H1 (cell line): ENCODE results near the gene TYSND1. TPM values are rescaled to one million over a fixed set of nuclear protein-coding genes. Genes with fewer than 3 reads are reported as not detected.

Source experiments
- CTCF ChIA-PET: fragments of 300-600 bp; sonication (Branson Sonifier 250); formaldehyde crosslinking; loops from one replicate; lab custom pipeline; 2021; ENCODE audit not compliant: partially characterized antibody; lab: Charles Lee
- POLR2A ChIA-PET: fragments of 300-600 bp; sonication (Branson Sonifier 250); formaldehyde crosslinking; loops from one replicate; lab custom pipeline; 2021; ENCODE audit warnings: inconsistent platforms; ENCODE audit not compliant: partially characterized antibody; lab: Charles Lee
- DNase-seq, 2 experiments: peaks; one replicate each; pipeline versions ENCODE4 v3.0.0 to v3.0.0-alpha.2; 2010 to 2022; ENCODE audit warnings: low spot score in 2 of 2, low read depth in 1 of 2, mixed read lengths in 1 of 2
- FAIRE-seq: peaks from 2 replicates; lab custom pipeline; 2011; peaks lifted over from hg19 to GRCh38; lab: Jason Lieb, UNC
- H2AFZ ChIP-seq: 2 replicates; pipeline ENCODE4 v1.8.1; 2012; ENCODE audit warnings: low read length, inconsistent platforms
- H2AK5ac ChIP-seq: 2 replicates; pipeline ENCODE4 v1.6.1; 2013; ENCODE audit warnings: low read depth, low read length
- H2BK120ac ChIP-seq: replicated peaks from 2 replicates; pipeline ENCODE3; 2013; ENCODE audit warnings: low read depth, low read length, inconsistent platforms
- H2BK12ac ChIP-seq: 2 replicates; pipeline ENCODE4 v1.6.1; 2013; ENCODE audit warnings: low read depth, low read length
- H2BK15ac ChIP-seq: 2 replicates; pipeline ENCODE4 v1.6.1; 2013; ENCODE audit warnings: low read length
- H2BK20ac ChIP-seq: 2 replicates; pipeline ENCODE4 v1.6.1; 2013; ENCODE audit warnings: low read length
- H2BK5ac ChIP-seq: 2 replicates; pipeline ENCODE4 v1.6.1; 2013; ENCODE audit warnings: low read depth, low read length
- H3K14ac ChIP-seq: 2 replicates; pipeline ENCODE4 v1.6.1; 2013; ENCODE audit warnings: inconsistent platforms; ENCODE audit not compliant: insufficient read length
- H3K18ac ChIP-seq: 2 replicates; pipeline ENCODE4 v1.6.1; 2013; ENCODE audit warnings: low read length; ENCODE audit errors: extremely low read depth
- H3K23ac ChIP-seq: 2 replicates; pipeline ENCODE4 v1.6.1; 2013; ENCODE audit warnings: inconsistent platforms; ENCODE audit not compliant: insufficient read length
- H3K23me2 ChIP-seq: 2 replicates; pipeline ENCODE4 v1.6.1; 2013; ENCODE audit warnings: low read depth, low read length
- H3K27ac ChIP-seq: 2 replicates; pipeline ENCODE4 v1.6.1; 2011; ENCODE audit warnings: low read depth, low read length, inconsistent platforms
- H3K27me3 ChIP-seq, 4 experiments: replicated peaks in 1 of 4; 1 replicate in 1 of 4; 2 replicates in 3 of 4; pipeline versions ENCODE4 v1.6.1 to v1.8.1; 2011 to 2013; ENCODE audit warnings: low read length in 3 of 4, mild to moderate bottlenecking in 3 of 4, inconsistent platforms in 2 of 4, mixed read lengths in 2 of 4, moderate library complexity in 1 of 4; ENCODE audit not compliant: control insufficient read depth in 3 of 4, insufficient read depth in 3 of 4; ENCODE audit errors: extremely low read depth in 1 of 4
- H3K36me3 ChIP-seq, 4 experiments: 2 replicates each; pipeline versions ENCODE4 v1.6.1 to v1.8.1; 2011 to 2013; ENCODE audit warnings: mild to moderate bottlenecking in 4 of 4, low read length in 3 of 4, moderate library complexity in 2 of 4, control low read depth in 1 of 4, inconsistent platforms in 1 of 4; ENCODE audit not compliant: insufficient read depth in 4 of 4, control insufficient read depth in 2 of 4
- H3K4ac ChIP-seq: replicated peaks from 2 replicates; pipeline ENCODE3; 2013; ENCODE audit warnings: low read length, low read depth, mixed read lengths, inconsistent platforms; ENCODE audit not compliant: insufficient read length
- H3K4me1 ChIP-seq, 4 experiments: replicated peaks in 1 of 4; 1 replicate in 1 of 4; 2 replicates in 3 of 4; pipeline versions ENCODE4 v1.6.1 to v1.8.1; 2011 to 2013; ENCODE audit warnings: low read length in 3 of 4, inconsistent platforms in 2 of 4, mixed read lengths in 1 of 4; ENCODE audit not compliant: insufficient read depth in 4 of 4, control insufficient read depth in 3 of 4
- H3K4me2 ChIP-seq, 2 experiments: 2 replicates each; pipeline versions ENCODE4 v1.6.1 to v1.8.1; 2011 to 2013; ENCODE audit warnings: low read depth in 2 of 2, low read length in 2 of 2, control low read depth in 1 of 2, inconsistent platforms in 1 of 2, mild to moderate bottlenecking in 1 of 2; ENCODE audit not compliant: insufficient read depth in 1 of 2
- H3K4me3 ChIP-seq, 4 experiments: fragments of 200-600, 300-600 bp in 1 of 4; sonication (generic), shearing (Covaris generic), sonication (Bioruptor Twin) in 1 of 4; 2 replicates each; pipeline versions ENCODE4 v1.5.1 to v1.8.1; 2011 to 2016; ENCODE audit warnings: low read length in 4 of 4, low read depth in 3 of 4, control low read depth in 2 of 4, inconsistent platforms in 2 of 4, mild to moderate bottlenecking in 2 of 4, mixed read lengths in 1 of 4, moderate library complexity in 1 of 4; ENCODE audit not compliant: insufficient read depth in 2 of 4; ENCODE audit errors: extremely low read depth in 1 of 4
- H3K56ac ChIP-seq: replicated peaks from 2 replicates; pipeline ENCODE3; 2013; ENCODE audit warnings: low read depth, mild to moderate bottlenecking, mixed read lengths, low read length, inconsistent platforms; ENCODE audit not compliant: insufficient read length
- H3K79me1 ChIP-seq: 2 replicates; pipeline ENCODE4 v1.6.1; 2013; ENCODE audit warnings: low read depth, low read length, control low read depth
- H3K79me2 ChIP-seq, 2 experiments: 2 replicates each; pipeline versions ENCODE4 v1.6.1 to v1.8.1; 2012 to 2013; ENCODE audit warnings: low read length in 2 of 2, mild to moderate bottlenecking in 2 of 2, inconsistent platforms in 1 of 2; ENCODE audit not compliant: insufficient read depth in 2 of 2, control insufficient read depth in 1 of 2
- H3K9ac ChIP-seq, 4 experiments: replicated peaks in 1 of 4; 1 replicate in 1 of 4; 2 replicates in 3 of 4; pipeline versions ENCODE4 v1.6.1 to v1.8.1; 2011 to 2013; ENCODE audit warnings: low read depth in 3 of 4, low read length in 3 of 4, control low read depth in 2 of 4, mild to moderate bottlenecking in 2 of 4, moderate library complexity in 2 of 4, inconsistent platforms in 1 of 4; ENCODE audit errors: extremely low read depth in 1 of 4
- H3K9me3 ChIP-seq, 2 experiments: 2 replicates each; pipeline versions ENCODE4 v1.6.1 to v1.8.1; 2012 to 2013; ENCODE audit warnings: mild to moderate bottlenecking in 2 of 2, moderate library complexity in 2 of 2, control low read depth in 1 of 2, inconsistent platforms in 1 of 2, low read depth in 1 of 2, low read length in 1 of 2, mixed read lengths in 1 of 2; ENCODE audit not compliant: insufficient read depth in 2 of 2
- H4K20me1 ChIP-seq, 2 experiments: replicated peaks in 1 of 2; 2 replicates each; pipeline versions ENCODE3 to v1.8.1; 2011 to 2013; ENCODE audit warnings: inconsistent platforms in 2 of 2, low read length in 2 of 2, mild to moderate bottlenecking in 1 of 2; ENCODE audit not compliant: insufficient read depth in 2 of 2, control insufficient read depth in 1 of 2
- H4K5ac ChIP-seq: 2 replicates; pipeline ENCODE4 v1.6.1; 2013; ENCODE audit warnings: low read length, low read depth, mixed read lengths, inconsistent platforms; ENCODE audit not compliant: insufficient read length
- H4K8ac ChIP-seq: 2 replicates; pipeline ENCODE4 v1.8.0; 2013; ENCODE audit warnings: mild to moderate bottlenecking, moderate library complexity, low read length, inconsistent platforms; ENCODE audit not compliant: insufficient read depth; ENCODE audit errors: extremely low read depth
- H4K91ac ChIP-seq: replicated peaks from 2 replicates; pipeline ENCODE3; 2013; ENCODE audit warnings: low read length, mixed read lengths, inconsistent platforms; ENCODE audit not compliant: insufficient read length
- CBX5 ChIP-seq: fragments of 300-800, 300-1000 bp; sonication (generic); IDR thresholded peaks from 2 replicates; pipeline ENCODE4 v1.7.1; 2016; ENCODE audit warnings: antibody characterized with exemption, low read length, low read depth
- EZH2 ChIP-seq: fragments of 200-600 bp; sonication (generic); IDR thresholded peaks from 2 replicates; pipeline ENCODE4 v1.7.1; 2012; ENCODE audit warnings: low read depth, mild to moderate bottlenecking, moderate library complexity, low read length, inconsistent platforms; ENCODE audit not compliant: severe bottlenecking
- FOSL1 ChIP-seq: IDR thresholded peaks from 2 replicates; pipeline ENCODE4 v1.6.1; 2011; ENCODE audit warnings: mild to moderate bottlenecking, low read depth, low read length, moderate library complexity; ENCODE audit not compliant: insufficient read depth
- KDM1A ChIP-seq: fragments of 200-600, 300-600 bp; sonication (generic); IDR thresholded peaks from 2 replicates; pipeline ENCODE4 v1.7.1; 2016; ENCODE audit warnings: mild to moderate bottlenecking, low read length, borderline replicate concordance
- KDM4A ChIP-seq: IDR thresholded peaks from one replicate; pipeline ENCODE4 v1.7.1; 2012; ENCODE audit warnings: low read depth, mild to moderate bottlenecking, moderate library complexity, low read length, inconsistent platforms; ENCODE audit not compliant: severe bottlenecking
- NRF1 ChIP-seq: IDR thresholded peaks from 2 replicates; pipeline ENCODE4 v1.6.1; 2011; ENCODE audit warnings: mild to moderate bottlenecking, low read depth, low read length, improper control_type of control experiment
- POLR2AphosphoS5 ChIP-seq: IDR thresholded peaks from 2 replicates; pipeline ENCODE4 v1.6.1; 2011; ENCODE audit warnings: low read depth, low read length
- RFX5 ChIP-seq: IDR thresholded peaks from 2 replicates; pipeline ENCODE4 v1.6.1; 2011; ENCODE audit warnings: low read depth, low read length, improper control_type of control experiment, borderline replicate concordance
- TAF1 ChIP-seq: IDR thresholded peaks from 2 replicates; pipeline ENCODE4 v1.6.1; 2011; ENCODE audit warnings: mild to moderate bottlenecking, low read depth, low read length
- TBP ChIP-seq: IDR thresholded peaks from 2 replicates; pipeline ENCODE4 v1.6.1; 2011; ENCODE audit warnings: low read depth, low read length, improper control_type of control experiment
- ZNF274 ChIP-seq: IDR thresholded peaks from 2 replicates; pipeline ENCODE4 v1.7.0; 2012; ENCODE audit warnings: low read length, borderline replicate concordance; ENCODE audit errors: extremely low read depth
- WGBS, 2 experiments: shearing (Covaris generic) in 1 of 2; methylation state at CpG; one replicate each; pipeline versions ENCODE4 v1.1.6 to v1.1.7; 2013 to 2015; ENCODE audit warnings: low lambda C conversion rate in 2 of 2, mixed read lengths in 2 of 2, inconsistent platforms in 1 of 2, low coverage in 1 of 2, missing lambda C conversion rate in 1 of 2; ENCODE audit not compliant: insufficient replicate concordance in 2 of 2, insufficient coverage in 1 of 2, insufficient read length in 1 of 2; ENCODE audit errors: extremely low coverage in 1 of 2, missing lambda C conversion rate in 1 of 2; 5-methylcytosine and 5-hydroxymethylcytosine counted together
- polyA plus RNA-seq, 7 experiments: library from polyadenylated mRNA; depleted of rRNA in 3 of 7; stranded (reverse) in 5 of 7; unstranded in 2 of 7; fragments of >200 nt in 5 of 7; fragments of 200-250 nt in 2 of 7; gene quantifications; 1 replicate in 5 of 7; 2 replicates in 1 of 7; 4 replicates in 1 of 7; pipeline versions ENCODE4 v1.2.1 to v1.2.3, GENCODE V29; 2011 to 2013; ENCODE audit warnings: missing spikeins in 2 of 7, mixed read lengths in 2 of 7
- total RNA-seq: library from RNA; stranded (reverse); fragmentation: NEBNext Ultra II Directional; extraction: Animal tissue kit (Norgen Biotek cat#: 25700); gene quantifications from 2 replicates; pipeline ENCODE4 v1.2.1, GENCODE V29; 2021
- TF ChIP-seq, protein P1 (sequence below): IDR thresholded peaks from 2 replicates; pipeline ENCODE4 v1.6.1; 2012; ENCODE audit warnings: inconsistent platforms
- TF ChIP-seq, protein P2 (sequence below): IDR thresholded peaks from 2 replicates; pipeline ENCODE4 v1.6.1; 2011; ENCODE audit warnings: low read depth, mild to moderate bottlenecking, low read length; ENCODE audit not compliant: insufficient read depth

The TYSND1 gene
- total and polyA plus RNA-seq, 2 of the 8 experiments (the other 6 are each of a cell fraction or from before 2014, with no cell fraction given) = 11.9 to 15.0 TPM

DNA sequence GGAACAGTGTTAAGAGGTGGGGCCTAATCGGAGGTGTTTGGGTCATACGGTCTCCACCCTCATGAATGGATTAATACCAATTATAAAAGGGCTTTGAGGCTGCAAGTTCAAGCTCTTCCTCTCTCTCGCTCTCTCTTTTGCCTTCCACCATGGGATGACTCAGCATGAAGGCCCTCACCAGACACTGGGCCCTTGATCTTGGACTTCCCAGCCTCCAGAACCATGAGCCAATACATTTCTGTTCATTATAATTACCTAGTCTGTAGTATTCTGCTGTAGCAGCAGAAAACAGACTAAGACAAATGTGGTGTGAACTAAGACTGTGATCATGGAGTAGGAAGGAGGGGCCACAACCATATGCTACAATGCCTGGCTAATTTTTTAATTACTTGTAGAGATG is 21.6 kb downstream of the TYSND1 start:
- Histone ChIP-seq H2AFZ (no peak overlapping the region), H3K56ac (no peak overlapping the region), H4K20me1 (no peaks in the 10 kb centered on the region), H3K79me1 (no peaks in the 10 kb centered on the region), H3K9ac (no peak overlapping the region), H4K91ac (no peak overlapping the region), H3K4me2 (no peak overlapping the region), H2BK120ac (no peak overlapping the region), H3K23me2 (no peaks in the 10 kb centered on the region), H3K36me3 (no peaks in the 10 kb centered on the region; a peak in 1 of 8 replicates), H3K27ac (no peak overlapping the region), H4K5ac (no peak overlapping the region), H2BK20ac (no peak overlapping the region), H3K4ac (no peak overlapping the region), H2BK5ac (no peak overlapping the region), H3K27me3 (no peaks in the 10 kb centered on the region), H2BK12ac (no peak overlapping the region), H3K18ac (no peak overlapping the region), H4K8ac (no peak overlapping the region), H3K4me3 (no peak overlapping the region), H3K79me2 (no peaks in the 10 kb centered on the region), H3K4me1 (no peaks in the 10 kb centered on the region), H3K9me3 (no peaks in the 10 kb centered on the region), H3K14ac (no peak overlapping the region), H3K23ac (no peak overlapping the region), H2BK15ac (no peak overlapping the region), H2AK5ac (no peak overlapping the region)
- ChIA-PET POLR2A (interaction anchor here (2.6 kb wide), 1 partner anchor 9 kb away, joined by 13 read pairs; no protein-coding TSS in a partner anchor), CTCF (interaction anchor here (1.1 to 11.0 kb wide), 4 partner anchors 9 to 79 kb away, joined by 3 to 155 read pairs (median 6); no protein-coding TSS in a partner anchor)
- WGBS, 2 experiments = 93% methylated on average over 3 of the region's 3 CpGs; no CpG with 5 or more reads in 1 of the 2 experiments
- no peak for DNase-seq
- no peak for FAIRE-seq
- TF ChIP-seq RFX5 (no peak), TAF1 (no peak), TBP (no peak), NRF1 (no peak), FOSL1 (no peak), POLR2AphosphoS5 (no peak), KDM4A (no peak), CBX5 (no peak), KDM1A (no peak), ZNF274 (no peak), EZH2 (no peak)
- TF ChIP-seq, protein P1, sequence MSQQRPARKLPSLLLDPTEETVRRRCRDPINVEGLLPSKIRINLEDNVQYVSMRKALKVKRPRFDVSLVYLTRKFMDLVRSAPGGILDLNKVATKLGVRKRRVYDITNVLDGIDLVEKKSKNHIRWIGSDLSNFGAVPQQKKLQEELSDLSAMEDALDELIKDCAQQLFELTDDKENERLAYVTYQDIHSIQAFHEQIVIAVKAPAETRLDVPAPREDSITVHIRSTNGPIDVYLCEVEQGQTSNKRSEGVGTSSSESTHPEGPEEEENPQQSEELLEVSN = no peak
- TF ChIP-seq, protein P2, sequence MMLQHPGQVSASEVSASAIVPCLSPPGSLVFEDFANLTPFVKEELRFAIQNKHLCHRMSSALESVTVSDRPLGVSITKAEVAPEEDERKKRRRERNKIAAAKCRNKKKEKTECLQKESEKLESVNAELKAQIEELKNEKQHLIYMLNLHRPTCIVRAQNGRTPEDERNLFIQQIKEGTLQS = no peak
